HL-60 (cell line): Measurements from ENCODE around the gene FLRT2.

Experiments used
- CTCF ChIP-seq: IDR thresholded peaks from one replicate; pipeline ENCODE4 v1.5.1; 2011; ENCODE audit warnings: low read length, control low read depth, inconsistent platforms; ENCODE audit not compliant: insufficient read depth
- GABPA ChIP-seq: IDR thresholded peaks from 2 replicates; pipeline ENCODE4 v1.6.1; 2012; ENCODE audit warnings: low read depth
- POLR2AphosphoS5 ChIP-seq: IDR thresholded peaks from 2 replicates; pipeline ENCODE4 v1.6.1; 2012; ENCODE audit warnings: low read depth
- REST ChIP-seq: IDR thresholded peaks from 2 replicates; pipeline ENCODE4 v1.6.1; 2012; ENCODE audit warnings: low read depth; ENCODE audit not compliant: insufficient replicate concordance

DNA sequence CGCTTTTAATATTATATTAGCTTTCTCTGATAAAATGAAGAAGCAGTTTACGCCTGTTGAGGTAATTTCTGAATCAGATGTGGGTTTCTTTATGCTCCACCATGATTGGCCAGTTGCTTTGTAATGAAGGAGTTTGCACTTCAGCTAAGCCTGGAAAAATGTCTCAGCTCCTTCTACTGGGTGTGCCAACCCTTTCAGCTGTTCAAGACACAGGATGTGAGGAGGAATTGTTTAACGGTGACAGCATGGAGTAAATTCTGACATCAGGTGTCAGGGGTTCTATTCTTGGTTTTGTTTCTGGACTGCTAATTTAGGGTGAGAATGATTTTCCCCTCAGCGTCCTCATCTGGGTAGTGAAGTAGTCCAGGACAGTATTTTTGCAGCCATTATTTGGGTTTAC, 43.5 kb downstream of the FLRT2 start:
- TF ChIP-seq CTCF (no peak), POLR2AphosphoS5 (no peak), GABPA (no peak), REST (no peak)
